RWPE2 (cell line): Measurements from ENCODE around the gene VAV3.

Source experiments
- ATAC-seq: fragments of 200-7000 bp; cut with Tn5 transposase; 3 replicates; pipeline ENCODE4 v1.9.1; 2021; ENCODE audit warnings: low read depth
- DNase-seq: peaks from one replicate; pipeline ENCODE4 v3.0.0-alpha.2; 2020; ENCODE audit warnings: low spot score
- H3K27ac ChIP-seq: fragments of 450-650 bp; 2 replicates; pipeline ENCODE4 v1.5.1; 2017; ENCODE audit warnings: mild to moderate bottlenecking; ENCODE audit not compliant: poor library complexity, severe bottlenecking
- H3K27me3 ChIP-seq: fragments of 250-450 bp; sonication (Bioruptor Pico); 2 replicates; pipeline ENCODE4 v1.5.1; 2021; ENCODE audit warnings: mild to moderate bottlenecking, moderate library complexity; ENCODE audit not compliant: insufficient read depth, poor library complexity, severe bottlenecking
- H3K36me3 ChIP-seq: fragments of 250-450 bp; sonication (Bioruptor Pico); 2 replicates; pipeline ENCODE4 v1.5.1; 2020; ENCODE audit warnings: low read depth, mild to moderate bottlenecking, moderate library complexity
- H3K4me1 ChIP-seq: fragments of 250-450 bp; sonication (Bioruptor Pico); 2 replicates; pipeline ENCODE4 v1.5.1; 2021; ENCODE audit warnings: mild to moderate bottlenecking, moderate library complexity; ENCODE audit not compliant: insufficient read depth, poor library complexity, severe bottlenecking
- H3K4me3 ChIP-seq: fragments of 250-450 bp; sonication (Bioruptor Pico); 2 replicates; pipeline ENCODE4 v1.5.1; 2021; ENCODE audit warnings: mild to moderate bottlenecking, moderate library complexity; ENCODE audit not compliant: severe bottlenecking
- H3K9me3 ChIP-seq: fragments of 250-450 bp; sonication (Bioruptor Pico); 2 replicates; pipeline ENCODE4 v1.5.1; 2021; ENCODE audit warnings: mild to moderate bottlenecking, moderate library complexity; ENCODE audit not compliant: severe bottlenecking
- TF ChIP-seq, protein P1 (sequence below): fragments of 450-650 bp; IDR thresholded peaks from one replicate; pipeline ENCODE4 v1.5.1; 2017; ENCODE audit warnings: mild to moderate bottlenecking, moderate library complexity; ENCODE audit not compliant: poor library complexity, severe bottlenecking

VAV3 gene

GRCh38 chr1:107935396-107936064 is 29.4 kb downstream of the VAV3 start:
- DNase-seq (no peak), ATAC-seq (no peak)
- H3K4me1 ChIP-seq, result peaks cover 15% of the 10 kb centered on the region
- no peak overlapping the region for H3K4me3 ChIP-seq
- H3K9me3 ChIP-seq, result no peaks in the 10 kb centered on the region
- H3K27ac ChIP-seq, result peak overlapping the region; percentile 43
- no peaks in the 10 kb centered on the region for H3K27me3 ChIP-seq
- TF ChIP-seq, protein P1, sequence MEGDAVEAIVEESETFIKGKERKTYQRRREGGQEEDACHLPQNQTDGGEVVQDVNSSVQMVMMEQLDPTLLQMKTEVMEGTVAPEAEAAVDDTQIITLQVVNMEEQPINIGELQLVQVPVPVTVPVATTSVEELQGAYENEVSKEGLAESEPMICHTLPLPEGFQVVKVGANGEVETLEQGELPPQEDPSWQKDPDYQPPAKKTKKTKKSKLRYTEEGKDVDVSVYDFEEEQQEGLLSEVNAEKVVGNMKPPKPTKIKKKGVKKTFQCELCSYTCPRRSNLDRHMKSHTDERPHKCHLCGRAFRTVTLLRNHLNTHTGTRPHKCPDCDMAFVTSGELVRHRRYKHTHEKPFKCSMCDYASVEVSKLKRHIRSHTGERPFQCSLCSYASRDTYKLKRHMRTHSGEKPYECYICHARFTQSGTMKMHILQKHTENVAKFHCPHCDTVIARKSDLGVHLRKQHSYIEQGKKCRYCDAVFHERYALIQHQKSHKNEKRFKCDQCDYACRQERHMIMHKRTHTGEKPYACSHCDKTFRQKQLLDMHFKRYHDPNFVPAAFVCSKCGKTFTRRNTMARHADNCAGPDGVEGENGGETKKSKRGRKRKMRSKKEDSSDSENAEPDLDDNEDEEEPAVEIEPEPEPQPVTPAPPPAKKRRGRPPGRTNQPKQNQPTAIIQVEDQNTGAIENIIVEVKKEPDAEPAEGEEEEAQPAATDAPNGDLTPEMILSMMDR, result no peak
- no peaks in the 10 kb centered on the region for H3K36me3 ChIP-seq

DNA sequence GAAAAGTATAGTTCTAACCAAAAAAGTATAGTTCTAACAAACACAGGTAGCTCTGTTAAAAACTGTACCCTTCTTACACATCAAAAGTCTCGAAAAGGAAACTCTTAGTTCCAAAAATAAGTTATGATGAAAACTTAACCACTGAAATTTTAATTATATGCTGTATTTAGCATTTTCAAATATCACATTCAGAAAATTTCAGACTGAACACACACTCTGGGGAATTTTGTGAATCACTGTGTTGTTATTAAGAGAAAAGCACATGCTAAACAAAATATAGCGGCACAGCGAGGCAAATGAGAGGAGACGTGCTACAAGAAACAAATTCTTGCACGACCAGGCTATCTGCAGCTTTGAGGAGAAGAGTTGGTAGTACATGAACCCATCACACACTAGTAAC is 30.4 kb downstream of the VAV3 start:
- no peaks in the 10 kb centered on the region for H3K9me3 ChIP-seq
- no peak overlapping the region for H3K27ac ChIP-seq
- TF ChIP-seq, protein P1, result no peak
- H3K27me3 ChIP-seq, result no peaks in the 10 kb centered on the region
- H3K36me3 ChIP-seq, result no peaks in the 10 kb centered on the region
- DNase-seq (no peak), ATAC-seq (no peak)
- H3K4me3 ChIP-seq, result no peak overlapping the region
- peaks cover 15% of the 10 kb centered on the region for H3K4me1 ChIP-seq

DNA sequence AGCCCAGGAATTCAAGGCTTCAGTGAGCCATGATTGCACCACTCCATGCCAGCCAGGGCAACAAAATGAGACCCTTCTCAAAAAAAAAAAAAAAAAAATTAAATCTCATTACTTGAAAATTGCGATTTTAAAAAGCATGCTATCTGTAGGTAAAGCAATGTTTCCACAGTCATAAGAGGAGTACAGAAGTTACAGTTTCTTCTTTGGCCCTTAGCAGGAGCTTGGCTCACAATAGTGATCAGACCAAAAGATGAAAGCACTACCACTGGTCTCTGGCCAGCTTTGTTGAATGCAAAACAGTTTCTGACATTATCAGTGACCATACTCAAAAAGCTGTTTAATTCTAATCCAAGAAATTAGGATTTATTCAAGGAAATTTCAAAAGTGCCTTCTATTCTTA is 31.2 kb downstream of the VAV3 start:
- H3K9me3 ChIP-seq, result no peaks in the 10 kb centered on the region
- no peak overlapping the region for H3K4me3 ChIP-seq
- TF ChIP-seq, protein P1, result no peak
- no peaks in the 10 kb centered on the region for H3K36me3 ChIP-seq
- H3K27me3 ChIP-seq, result no peaks in the 10 kb centered on the region
- no peak overlapping the region for H3K27ac ChIP-seq
- no peak for DNase-seq
- peaks cover 15% of the 10 kb centered on the region for H3K4me1 ChIP-seq
- ATAC-seq, result no peak

- DNase-seq (no peak), ATAC-seq (no peak)
- no peaks in the 10 kb centered on the region for H3K4me1 ChIP-seq
- H3K36me3 ChIP-seq, result no peaks in the 10 kb centered on the region
- H3K9me3 ChIP-seq, result no peaks in the 10 kb centered on the region
- TF ChIP-seq, protein P1, result no peak
- H3K27ac ChIP-seq, result no peak overlapping the region
- no peaks in the 10 kb centered on the region for H3K27me3 ChIP-seq
- H3K4me3 ChIP-seq, result no peak overlapping the region
Observed at GRCh38 chr1:107930292-107930691, 34.7 kb downstream of the VAV3 start.

- TF ChIP-seq, protein P1, result no peak
- H3K36me3 ChIP-seq, result no peaks in the 10 kb centered on the region
- H3K27me3 ChIP-seq, result no peaks in the 10 kb centered on the region
- no peaks in the 10 kb centered on the region for H3K4me1 ChIP-seq
- no peaks in the 10 kb centered on the region for H3K9me3 ChIP-seq
- no peak overlapping the region for H3K27ac ChIP-seq
- no peak overlapping the region for H3K4me3 ChIP-seq
- DNase-seq, result no peak
- ATAC-seq, result no peak
Observed at GRCh38 chr1:107927820-107928219, 37.2 kb downstream of the VAV3 start.
